Uterus (tissue), 2 donors: ENCODE data around the gene AZU1.

Source experiments
- CTCF ChIP-seq, 4 experiments: fragments of 200-600 bp in 2 of 4; fragments of 450-650 bp in 2 of 4; sonication (generic) in 2 of 4; IDR thresholded peaks; one replicate each; pipeline ENCODE4 v1.5.1; 2016 to 2019; ENCODE audit warnings: antibody characterized with exemption in 4 of 4, mild to moderate bottlenecking in 2 of 4, moderate library complexity in 1 of 4
- POLR2A ChIP-seq, 2 donors: fragments of 450-650 bp; IDR thresholded peaks; one replicate each; pipeline ENCODE4 v1.6.1; 2016; ENCODE audit warnings: antibody characterized with exemption in 2 of 2, mild to moderate bottlenecking in 1 of 2, moderate library complexity in 1 of 2

GRCh38 chr19:869245-870177, 41.9 kb downstream of the AZU1 start:
- no peak for TF ChIP-seq CTCF (IDR thresholded peaks at IDR 0.05)
- TF ChIP-seq POLR2A (IDR thresholded peaks at IDR 0.05): no peak
